Measurements from ENCODE around the gene WWC2.

GRCh38 chr4:183094393-183095198 lies 4.5 kb upstream of the WWC2 start:
- no peak for TF ChIP-seq POLR2A (IDR thresholded peaks at IDR 0.05; ENCODE audit: extremely low read depth, insufficient read length)
- no peak for TF ChIP-seq CTCF (IDR thresholded peaks at IDR 0.05; ENCODE audit: low read depth, low read length)
- TF ChIP-seq MAX (IDR thresholded peaks at IDR 0.05; ENCODE audit: low read depth, low read length) = no peak
- TF ChIP-seq MYC (IDR thresholded peaks at IDR 0.05; ENCODE audit: low read depth, low read length) = no peak

Measured in NB4 (cell line).